CD4-positive, alpha-beta memory T cell (primary cell): Measurements from ENCODE around the gene PLEKHO1. TPM values are rescaled to one million over a fixed set of nuclear protein-coding genes. Genes with fewer than 3 reads are reported as not detected.
"Not testable (repeated sequence)": the region's sequence is repeated elsewhere in the genome, so short reads cannot be mapped to it uniquely, and the experiment has no call there.

Source experiments
- CTCF ChIA-PET: fragments of 350-600 bp; sonication (Branson Sonifier 250); formaldehyde crosslinking; loops from one replicate; lab custom pipeline; 2021; ENCODE audit warnings: inconsistent platforms; ENCODE audit not compliant: partially characterized antibody; lab: Charles Lee
- POLR2A ChIA-PET: fragments of 350-600 bp; sonication (Branson Sonifier 250); formaldehyde crosslinking; loops from one replicate; lab custom pipeline; 2021; ENCODE audit not compliant: partially characterized antibody; lab: Charles Lee
- DNase-seq, 5 donors: peaks; one replicate each; pipeline versions ENCODE4 v3.0.0 to v3.0.0-alpha.2; 2020 to 2022; ENCODE audit warnings: mixed read lengths in 1 of 5
- H3K27ac ChIP-seq: one replicate; pipeline ENCODE4 v1.7.0; 2013; ENCODE audit warnings: low read depth, low read length
- H3K27me3 ChIP-seq: 2 replicates; pipeline ENCODE4 v1.7.0; 2013; ENCODE audit warnings: mild to moderate bottlenecking, low read length, moderate library complexity; ENCODE audit not compliant: insufficient read depth
- H3K36me3 ChIP-seq: 2 replicates; pipeline ENCODE4 v1.7.0; 2013; ENCODE audit warnings: mild to moderate bottlenecking, low read length, moderate library complexity; ENCODE audit not compliant: insufficient read depth
- H3K4me1 ChIP-seq: 2 replicates; pipeline ENCODE4 v1.7.0; 2013; ENCODE audit warnings: mild to moderate bottlenecking, low read length, moderate library complexity; ENCODE audit not compliant: insufficient read depth
- H3K4me3 ChIP-seq, 2 donors: one replicate each; pipeline ENCODE4 v1.7.0; 2013; ENCODE audit warnings: low read length in 2 of 2, mild to moderate bottlenecking in 1 of 2
- H3K9me3 ChIP-seq, 2 donors: one replicate each; pipeline ENCODE4 v1.7.0; 2013; ENCODE audit warnings: low read length in 2 of 2, control low read depth in 1 of 2; ENCODE audit not compliant: control insufficient read depth in 1 of 2
- H3K27ac Mint-ChIP-seq, 7 donors: one replicate each; pipeline ENCODE4 v1.8.0; 2020 to 2021; ENCODE audit warnings: mixed read lengths in 7 of 7, mild to moderate bottlenecking in 6 of 7, inconsistent platforms in 3 of 7, moderate library complexity in 3 of 7
- H3K27me3 Mint-ChIP-seq, 2 donors: one replicate each; pipeline ENCODE4 v1.8.0; 2020 to 2021; ENCODE audit warnings: mixed read lengths in 2 of 2
- H3K36me3 Mint-ChIP-seq, 2 donors: one replicate each; pipeline ENCODE4 v1.8.0; 2020 to 2021; ENCODE audit warnings: mixed read lengths in 2 of 2, inconsistent platforms in 1 of 2, mild to moderate bottlenecking in 1 of 2
- H3K4me1 Mint-ChIP-seq, 4 donors: one replicate each; pipeline ENCODE4 v1.8.0; 2020 to 2021; ENCODE audit warnings: mixed read lengths in 4 of 4, mild to moderate bottlenecking in 1 of 4
- H3K4me3 Mint-ChIP-seq, 8 donors: one replicate each; pipeline ENCODE4 v1.8.0; 2020 to 2021; ENCODE audit warnings: mixed read lengths in 8 of 8, mild to moderate bottlenecking in 7 of 8, moderate library complexity in 6 of 8, inconsistent platforms in 3 of 8
- H3K9me3 Mint-ChIP-seq, 8 donors: one replicate each; pipeline ENCODE4 v1.8.0; 2020 to 2021; ENCODE audit warnings: mixed read lengths in 8 of 8, mild to moderate bottlenecking in 5 of 8, inconsistent platforms in 3 of 8, moderate library complexity in 1 of 8
- intact Hi-C: fragments of 100-400 bp; cut with micrococcal nuclease; formaldehyde crosslinking; loops from one replicate; pipeline ENCODE4 v1.15.1; 2023
- polyA plus RNA-seq, 2 donors: library from polyadenylated mRNA; unstranded; fragments of 300-500 nt; fragmentation: Illumina TruSeq; gene quantifications; one replicate each; pipeline ENCODE4 v1.2.3, GENCODE V29; 2021
- total RNA-seq, 2 experiments: library from RNA; stranded (reverse); gene quantifications; one replicate each; pipeline ENCODE4 v1.2.3, GENCODE V29; 2021

The PLEKHO1 gene
- total and polyA plus RNA-seq, 4 experiments from 2014 or later = 40.5 to 154 (median 98.5) TPM

GRCh38 chr1:150132372-150132771, 17.3 kb upstream of the PLEKHO1 start:
- no peaks in the 10 kb centered on the region for H3K27me3 ChIP-seq
- Mint-ChIP-seq H3K27me3 (no peaks in the 10 kb centered on the region), H3K4me3 (no peak overlapping the region), H3K27ac (peak overlapping the region in 1 of 7 donors; percentile 6), H3K4me1 (peaks cover 5 to 18% (median 15%) of the 10 kb centered on the region in 4 donors), H3K9me3 (peaks cover 0 to 2% (median 0%) of the 10 kb centered on the region in 8 donors), H3K36me3 (peaks cover 17 to 24% of the 10 kb centered on the region in 2 donors)
- no peaks in the 10 kb centered on the region for H3K9me3 ChIP-seq
- no peak overlapping the region for H3K4me3 ChIP-seq
- intact Hi-C loops = no loop called here
- no peak for DNase-seq
- ChIA-PET POLR2A (interaction anchor here (1.1 to 1.4 kb wide), 3 partner anchors 19 to 27 kb away, joined by 4 to 5 read pairs (median 4); no protein-coding TSS in a partner anchor), CTCF (interaction anchor here (0.6 to 1.7 kb wide), 3 partner anchors 23 to 40 kb away, joined by 3 to 4 read pairs (median 3); no protein-coding TSS in a partner anchor)
- no peaks in the 10 kb centered on the region for H3K36me3 ChIP-seq
- no peak overlapping the region for H3K27ac ChIP-seq
- peaks cover 3% of the 10 kb centered on the region for H3K4me1 ChIP-seq

- no peaks in the 10 kb centered on the region for H3K9me3 Mint-ChIP-seq
- no peaks in the 10 kb centered on the region for H3K27me3 Mint-ChIP-seq
- DNase-seq = no peak
- H3K9me3 ChIP-seq = no peaks in the 10 kb centered on the region
- CTCF ChIA-PET = no interaction called here
- no peak overlapping the region for H3K27ac Mint-ChIP-seq
- H3K4me1 Mint-ChIP-seq = peaks cover 5 to 16% (median 15%) of the 10 kb centered on the region in 4 donors
- no peak overlapping the region for H3K4me3 ChIP-seq
- no peaks in the 10 kb centered on the region for H3K27me3 ChIP-seq
- no peak overlapping the region for H3K27ac ChIP-seq
- peaks cover 6% of the 10 kb centered on the region for H3K36me3 ChIP-seq
- peaks cover 17 to 20% of the 10 kb centered on the region in 2 donors for H3K36me3 Mint-ChIP-seq
- POLR2A ChIA-PET = no interaction called here
- no peaks in the 10 kb centered on the region for H3K4me1 ChIP-seq
- intact Hi-C loops = no loop called here
- H3K4me3 Mint-ChIP-seq = no peak overlapping the region
Measured at GRCh38 chr1:150134537-150134936, 15.2 kb upstream of the PLEKHO1 start.

- H3K27ac ChIP-seq, CTCF ChIA-PET, H3K27me3 Mint-ChIP-seq, H3K4me3 ChIP-seq, intact Hi-C loops, H3K9me3 Mint-ChIP-seq, H3K36me3 ChIP-seq, H3K9me3 ChIP-seq, H3K4me1 ChIP-seq, DNase-seq, H3K27ac Mint-ChIP-seq, H3K27me3 ChIP-seq: not testable (repeated sequence)
- POLR2A ChIA-PET = interaction anchor here (0.6 to 1.7 kb wide), 2 partner anchors 10 to 24 kb away, joined by 3 to 5 read pairs; no protein-coding TSS in a partner anchor
- peak overlapping the region in 1 of 8 donors; percentile 31 for H3K4me3 Mint-ChIP-seq
- H3K36me3 Mint-ChIP-seq = peaks cover 15 to 23% of the 10 kb centered on the region in 2 donors
- H3K4me1 Mint-ChIP-seq = peaks cover 5 to 20% (median 17%) of the 10 kb centered on the region in 4 donors
Measured at GRCh38 chr1:150135400-150135799, 14.3 kb upstream of the PLEKHO1 start.

GRCh38 chr1:150138044-150138443, 11.7 kb upstream of the PLEKHO1 start:
- POLR2A ChIA-PET = interaction anchor here (1.1 to 2.7 kb wide), 2 partner anchors 12 to 27 kb away, joined by 3 to 7 read pairs; partner anchors contain the start of gene PLEKHO1
- CTCF ChIA-PET = interaction anchor here (0.6 to 0.8 kb wide), 2 partner anchors 21 to 41 kb away, joined by 3 to 4 read pairs; no protein-coding TSS in a partner anchor

GRCh38 chr1:150141452-150141851, 8.3 kb upstream of the PLEKHO1 start:
- no peak overlapping the region for H3K4me3 ChIP-seq
- H3K27ac ChIP-seq = no peak overlapping the region
- no peak for DNase-seq
- H3K27me3 ChIP-seq = no peaks in the 10 kb centered on the region
- ChIA-PET POLR2A (interaction anchor here (1.2 to 2.6 kb wide), 4 partner anchors 9 to 68 kb away, joined by 3 to 21 read pairs (median 4); partner anchors contain the start of gene PLEKHO1), CTCF (interaction anchor here (2.4 kb wide), 1 partner anchor 15 kb away, joined by 6 read pairs; no protein-coding TSS in a partner anchor)
- peaks cover 6% of the 10 kb centered on the region for H3K36me3 ChIP-seq
- H3K27me3 Mint-ChIP-seq = no peaks in the 10 kb centered on the region
- no peaks in the 10 kb centered on the region for H3K9me3 Mint-ChIP-seq
- H3K9me3 ChIP-seq = no peaks in the 10 kb centered on the region
- intact Hi-C loops = no loop called here
- H3K27ac Mint-ChIP-seq = no peak overlapping the region
- H3K4me1 ChIP-seq = peaks cover 9% of the 10 kb centered on the region
- H3K4me1 Mint-ChIP-seq = peaks cover 21 to 37% (median 27%) of the 10 kb centered on the region in 4 donors
- peaks cover 0 to 8% of the 10 kb centered on the region in 2 donors for H3K36me3 Mint-ChIP-seq
- no peak overlapping the region for H3K4me3 Mint-ChIP-seq

More at GRCh38 chr1:150138044-150138443, 11.7 kb upstream of the PLEKHO1 start:
- Histone ChIP-seq H3K4me3 (no peak overlapping the region), H3K36me3 (peaks cover 6% of the 10 kb centered on the region), H3K27ac (no peak overlapping the region), H3K27me3 (no peaks in the 10 kb centered on the region), H3K9me3 (no peaks in the 10 kb centered on the region), H3K4me1 (no peaks in the 10 kb centered on the region)
- H3K36me3 Mint-ChIP-seq = peaks cover 7 to 17% of the 10 kb centered on the region in 2 donors
- H3K27me3 Mint-ChIP-seq = no peaks in the 10 kb centered on the region
- intact Hi-C loops = no loop called here
- H3K9me3 Mint-ChIP-seq = no peaks in the 10 kb centered on the region
- H3K4me1 Mint-ChIP-seq = peaks cover 5 to 18% (median 12%) of the 10 kb centered on the region in 4 donors
- no peak overlapping the region for H3K4me3 Mint-ChIP-seq
- H3K27ac Mint-ChIP-seq = no peak overlapping the region
- DNase-seq = no peak

GRCh38 chr1:150142083-150142482, 7.6 kb upstream of the PLEKHO1 start:
- peaks cover 9% of the 10 kb centered on the region for H3K4me1 ChIP-seq
- Mint-ChIP-seq H3K27me3 (no peaks in the 10 kb centered on the region), H3K36me3 (peaks cover 0 to 8% of the 10 kb centered on the region in 2 donors), H3K9me3 (no peaks in the 10 kb centered on the region), H3K4me3 (no peak overlapping the region), H3K4me1 (peaks cover 26 to 43% (median 33%) of the 10 kb centered on the region in 4 donors), H3K27ac (peak overlapping the region in 3 of 7 donors; percentile 11 to 81 (median 67))
- no peak overlapping the region for H3K4me3 ChIP-seq
- CTCF ChIA-PET = interaction anchor here (0.5 to 2.4 kb wide), 2 partner anchors 15 to 21 kb away, joined by 3 to 6 read pairs; no protein-coding TSS in a partner anchor
- DNase-seq = no peak
- no peaks in the 10 kb centered on the region for H3K9me3 ChIP-seq
- H3K36me3 ChIP-seq = peaks cover 6% of the 10 kb centered on the region
- H3K27me3 ChIP-seq = no peaks in the 10 kb centered on the region
- H3K27ac ChIP-seq = no peak overlapping the region
- intact Hi-C loops = no loop called here
- POLR2A ChIA-PET = interaction anchor here (0.7 kb wide), 1 partner anchor 66 kb away, joined by 3 read pairs; no protein-coding TSS in a partner anchor

- peaks cover 0 to 2% (median 0%) of the 10 kb centered on the region in 8 donors for H3K9me3 Mint-ChIP-seq
- no peak for DNase-seq
- no peak overlapping the region for H3K27ac ChIP-seq
- H3K4me3 ChIP-seq = no peak overlapping the region
- H3K27me3 Mint-ChIP-seq = no peaks in the 10 kb centered on the region
- peak overlapping the region; percentile 61 to 93 (median 74) for H3K27ac Mint-ChIP-seq
- ChIA-PET POLR2A (interaction anchor here (0.6 to 2.9 kb wide), 4 partner anchors 11 to 35 kb away, joined by 4 to 19 read pairs (median 4); no protein-coding TSS in a partner anchor), CTCF (interaction anchor here (2.2 kb wide), 1 partner anchor 21 kb away, joined by 6 read pairs; no protein-coding TSS in a partner anchor)
- peaks cover 26% of the 10 kb centered on the region for H3K4me1 ChIP-seq
- no peaks in the 10 kb centered on the region for H3K9me3 ChIP-seq
- no peaks in the 10 kb centered on the region for H3K36me3 ChIP-seq
- H3K4me1 Mint-ChIP-seq = peaks cover 43 to 62% (median 50%) of the 10 kb centered on the region in 4 donors
- H3K27me3 ChIP-seq = no peaks in the 10 kb centered on the region
- intact Hi-C loops = no loop called here
- peaks cover 3 to 5% of the 10 kb centered on the region in 2 donors for H3K36me3 Mint-ChIP-seq
- peak overlapping the region in 6 of 8 donors; percentile 17 to 83 (median 68) for H3K4me3 Mint-ChIP-seq
Measured at GRCh38 chr1:150144606-150145005, 5.1 kb upstream of the PLEKHO1 start.
